ENCODE measurements around the gene GID4.

The GID4 gene

DNA sequence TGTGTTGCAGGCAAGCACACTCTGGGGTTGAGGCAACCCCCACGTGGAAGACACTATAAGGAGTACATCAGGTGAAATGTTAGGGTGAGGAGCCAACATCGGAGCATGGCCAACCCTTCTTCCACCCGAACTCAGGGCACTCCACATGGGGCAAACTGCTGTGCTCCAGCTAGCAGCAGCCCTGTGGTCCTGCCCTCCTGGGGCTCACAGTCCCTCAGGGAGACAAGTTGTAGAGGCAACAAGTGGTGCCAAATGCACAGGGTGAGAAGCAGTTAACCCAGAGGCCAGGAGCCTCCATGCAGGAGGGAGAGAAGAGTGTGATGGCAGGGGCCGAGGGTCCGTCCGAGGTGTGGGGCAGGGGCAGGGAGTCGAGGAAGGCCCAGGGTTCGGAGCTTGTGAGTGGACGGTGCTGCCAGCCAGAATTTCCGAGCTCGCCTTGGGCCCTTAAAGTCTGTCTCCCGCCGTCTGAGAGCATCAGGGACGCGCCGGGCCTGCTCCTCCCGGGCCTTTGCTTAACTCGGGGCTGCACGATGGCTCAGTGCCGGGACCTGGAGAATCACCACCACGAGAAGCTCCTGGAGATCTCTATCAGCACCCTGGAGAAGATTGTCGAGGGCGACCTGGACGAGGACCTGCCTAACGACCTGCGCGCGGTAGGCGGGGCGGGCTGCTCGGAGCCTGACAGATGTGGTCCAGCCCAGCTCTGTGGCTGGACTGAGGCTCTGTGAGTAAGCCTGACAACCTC, 32.5 kb upstream of the GID4 start:
- DNase-seq = no peak
- no peak overlapping the region for H3K4me3 Mint-ChIP-seq
- H3K27me3 Mint-ChIP-seq = no peaks in the 10 kb centered on the region
- peak overlapping the region; percentile 27 for H3K27ac Mint-ChIP-seq
- H3K36me3 Mint-ChIP-seq (ENCODE audit: low read depth) = peaks cover 43% of the 10 kb centered on the region
- H3K4me1 Mint-ChIP-seq (ENCODE audit: low read depth) = no peaks in the 10 kb centered on the region
- H3K9me3 Mint-ChIP-seq = no peaks in the 10 kb centered on the region

DNA sequence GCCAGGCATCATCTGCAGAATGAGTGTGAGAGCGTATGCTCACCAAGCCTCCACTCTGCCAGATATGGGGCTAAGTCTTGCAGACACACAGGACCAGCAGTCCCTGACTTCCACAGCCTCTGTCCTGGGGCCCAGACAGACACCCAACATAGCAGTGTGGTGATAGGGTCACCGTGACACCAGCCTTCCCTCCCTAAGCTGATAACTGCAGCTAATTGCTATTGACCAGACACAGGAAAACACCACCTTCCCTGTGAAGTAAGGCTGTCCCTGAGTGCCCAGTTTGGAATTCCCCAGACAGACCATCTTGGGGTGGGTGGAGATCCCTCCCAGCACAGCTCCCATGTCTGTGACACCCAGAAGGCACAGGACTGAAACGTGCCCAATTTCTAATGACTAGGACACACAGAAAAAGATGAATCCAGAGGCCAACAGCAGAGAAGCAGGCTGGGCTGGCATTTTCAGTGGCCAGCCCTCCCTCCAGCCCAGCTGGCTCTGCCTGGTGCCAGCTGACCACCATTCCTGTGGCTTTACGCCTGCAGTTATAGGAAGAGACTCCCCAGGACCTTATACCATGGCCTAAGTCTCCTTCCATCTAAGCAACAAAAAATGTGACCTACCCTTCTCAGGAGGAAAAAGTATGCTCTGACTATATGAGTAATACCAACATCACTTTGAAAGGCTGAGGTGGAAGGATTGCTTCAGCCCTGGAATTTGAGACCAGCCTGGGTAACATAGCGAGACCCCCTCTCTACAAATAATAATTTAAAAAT, 30.5 kb upstream of the GID4 start:
- H3K9me3 Mint-ChIP-seq = no peaks in the 10 kb centered on the region
- H3K27me3 Mint-ChIP-seq = no peaks in the 10 kb centered on the region
- H3K4me1 Mint-ChIP-seq (ENCODE audit: low read depth) = no peaks in the 10 kb centered on the region
- no peak for DNase-seq
- H3K27ac Mint-ChIP-seq = no peak overlapping the region
- H3K4me3 Mint-ChIP-seq = no peak overlapping the region
- peaks cover 61% of the 10 kb centered on the region for H3K36me3 Mint-ChIP-seq (ENCODE audit: low read depth)

- no peaks in the 10 kb centered on the region for H3K27me3 Mint-ChIP-seq
- H3K4me1 Mint-ChIP-seq (ENCODE audit: low read depth) = no peaks in the 10 kb centered on the region
Measured at GRCh38 chr17:18009609-18010420, 29.4 kb upstream of the GID4 start.

GRCh38 chr17:18011286-18011685, 27.9 kb upstream of the GID4 start:
- no peaks in the 10 kb centered on the region for H3K27me3 Mint-ChIP-seq
- peaks cover 78% of the 10 kb centered on the region for H3K36me3 Mint-ChIP-seq (ENCODE audit: low read depth)
- no peaks in the 10 kb centered on the region for H3K9me3 Mint-ChIP-seq
- no peak overlapping the region for H3K4me3 Mint-ChIP-seq
- no peak overlapping the region for H3K27ac Mint-ChIP-seq
- no peak for DNase-seq
- H3K4me1 Mint-ChIP-seq (ENCODE audit: low read depth) = no peaks in the 10 kb centered on the region

More at GRCh38 chr17:18009609-18010420, 29.4 kb upstream of the GID4 start:
- no peak for DNase-seq
- H3K27ac Mint-ChIP-seq = no peak overlapping the region
- H3K9me3 Mint-ChIP-seq = no peaks in the 10 kb centered on the region
- no peak overlapping the region for H3K4me3 Mint-ChIP-seq
- H3K36me3 Mint-ChIP-seq (ENCODE audit: low read depth) = peaks cover 69% of the 10 kb centered on the region

GRCh38 chr17:18014006-18014405, 25.2 kb upstream of the GID4 start:
- no peaks in the 10 kb centered on the region for H3K9me3 Mint-ChIP-seq
- no peak overlapping the region for H3K27ac Mint-ChIP-seq
- DNase-seq = no peak
- H3K4me1 Mint-ChIP-seq (ENCODE audit: low read depth) = no peaks in the 10 kb centered on the region
- H3K36me3 Mint-ChIP-seq (ENCODE audit: low read depth) = peaks cover 83% of the 10 kb centered on the region
- no peaks in the 10 kb centered on the region for H3K27me3 Mint-ChIP-seq
- H3K4me3 Mint-ChIP-seq = no peak overlapping the region

GRCh38 chr17:18015593-18015992, 23.6 kb upstream of the GID4 start:
- Mint-ChIP-seq H3K4me1 (ENCODE audit: low read depth) (no peaks in the 10 kb centered on the region), H3K27ac (no peak overlapping the region), H3K36me3 (ENCODE audit: low read depth) (peaks cover 82% of the 10 kb centered on the region), H3K9me3 (no peaks in the 10 kb centered on the region), H3K4me3 (no peak overlapping the region), H3K27me3 (no peaks in the 10 kb centered on the region)
- no peak for DNase-seq

- Mint-ChIP-seq H3K36me3 (ENCODE audit: low read depth) (peaks cover 83% of the 10 kb centered on the region), H3K27ac (no peak overlapping the region), H3K4me1 (ENCODE audit: low read depth) (no peaks in the 10 kb centered on the region), H3K9me3 (no peaks in the 10 kb centered on the region), H3K4me3 (no peak overlapping the region), H3K27me3 (no peaks in the 10 kb centered on the region)
- DNase-seq = no peak
Measured at GRCh38 chr17:18016426-18016825, 22.8 kb upstream of the GID4 start.

DNA sequence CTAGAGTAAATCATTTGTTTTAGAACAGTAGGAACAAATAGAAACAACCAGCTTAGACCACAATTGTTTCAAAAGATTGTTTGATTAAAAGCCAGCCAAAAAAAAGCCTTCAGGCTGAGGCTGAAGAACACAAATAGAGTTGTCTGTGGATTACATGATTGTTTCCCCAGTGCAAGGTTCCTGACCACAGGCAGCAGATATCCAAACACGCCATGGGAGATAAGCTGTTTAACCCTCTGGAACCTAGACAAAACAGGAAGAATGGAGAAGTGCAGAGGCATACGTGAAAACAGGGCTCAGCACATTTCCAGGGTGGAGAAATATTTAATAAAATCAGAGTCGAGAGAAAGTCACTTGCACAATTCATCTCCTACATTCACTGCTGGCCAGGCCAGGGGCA, 21.2 kb upstream of the GID4 start:
- H3K36me3 Mint-ChIP-seq (ENCODE audit: low read depth) = peaks cover 78% of the 10 kb centered on the region
- H3K4me3 Mint-ChIP-seq = no peak overlapping the region
- no peaks in the 10 kb centered on the region for H3K9me3 Mint-ChIP-seq
- no peaks in the 10 kb centered on the region for H3K4me1 Mint-ChIP-seq (ENCODE audit: low read depth)
- H3K27ac Mint-ChIP-seq = no peak overlapping the region
- DNase-seq = no peak
- H3K27me3 Mint-ChIP-seq = no peaks in the 10 kb centered on the region

DNA sequence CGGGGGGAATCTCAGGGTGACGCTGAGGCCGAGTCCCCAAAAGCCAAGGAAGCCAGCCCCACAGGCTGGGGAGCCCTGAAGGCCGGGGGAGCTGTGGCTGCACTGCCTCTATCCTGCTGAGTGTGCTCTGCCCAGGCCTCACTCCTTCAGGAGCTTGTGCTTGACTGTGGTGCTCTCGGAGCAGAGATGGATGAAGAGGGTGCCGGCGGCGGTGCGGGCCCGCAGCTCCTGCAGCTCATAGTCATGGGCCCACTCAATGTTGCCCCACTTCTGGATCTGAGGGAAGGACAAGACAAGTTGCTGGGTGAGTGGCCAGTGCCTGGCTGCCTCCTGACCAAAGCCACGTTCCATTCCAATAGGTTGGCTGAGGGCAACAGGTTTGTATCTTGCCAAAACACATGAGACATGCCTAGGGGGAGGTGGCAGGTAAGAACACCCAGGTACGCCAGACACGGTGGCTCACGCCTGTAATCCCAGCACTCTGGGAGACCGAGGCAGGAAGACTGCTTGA, 20.7 kb upstream of the GID4 start:
- no peak for DNase-seq
- Mint-ChIP-seq H3K36me3 (ENCODE audit: low read depth) (peaks cover 75% of the 10 kb centered on the region), H3K4me1 (ENCODE audit: low read depth) (no peaks in the 10 kb centered on the region), H3K4me3 (no peak overlapping the region), H3K9me3 (no peaks in the 10 kb centered on the region), H3K27ac (no peak overlapping the region), H3K27me3 (no peaks in the 10 kb centered on the region)

DNA sequence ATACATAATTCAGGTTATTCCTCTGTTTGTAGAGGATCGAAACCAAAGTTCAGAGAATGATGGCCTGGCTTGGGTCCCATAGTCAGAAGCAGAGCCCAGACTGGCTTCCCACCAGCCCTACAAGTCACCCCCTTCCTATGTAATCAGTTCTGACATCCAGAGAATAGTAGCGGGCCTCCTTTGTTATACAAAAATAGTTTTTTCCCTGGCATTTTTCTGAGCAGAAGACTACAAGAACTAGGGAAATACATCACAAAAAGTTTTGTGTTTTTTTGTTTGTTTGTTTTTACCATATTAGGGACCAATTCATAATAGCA, 19.4 kb upstream of the GID4 start:
- Mint-ChIP-seq H3K36me3 (ENCODE audit: low read depth) (peaks cover 78% of the 10 kb centered on the region), H3K9me3 (no peaks in the 10 kb centered on the region), H3K4me3 (no peak overlapping the region), H3K27ac (no peak overlapping the region), H3K27me3 (no peaks in the 10 kb centered on the region), H3K4me1 (ENCODE audit: low read depth) (no peaks in the 10 kb centered on the region)
- DNase-seq = no peak

DNA sequence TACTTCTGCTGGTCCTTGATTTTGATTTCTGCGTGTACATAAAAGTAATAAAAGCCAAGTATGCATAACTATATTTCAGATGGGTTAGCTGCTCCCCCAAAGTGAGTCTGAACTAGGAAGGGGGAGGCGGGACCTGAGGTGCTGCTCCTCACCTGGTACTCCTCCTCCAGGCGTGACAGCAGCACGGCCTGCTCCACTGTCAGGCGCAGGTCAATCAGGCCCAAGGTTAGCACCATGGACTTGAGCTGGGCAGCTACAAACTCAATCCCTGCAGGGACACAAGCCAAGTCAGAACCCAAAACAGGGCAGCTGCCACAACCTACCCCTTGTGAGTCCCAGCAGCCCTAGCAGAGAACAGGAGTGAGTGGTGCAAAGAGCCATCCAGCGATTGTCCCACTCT, 18.2 kb upstream of the GID4 start:
- Mint-ChIP-seq H3K4me1 (ENCODE audit: low read depth) (peaks cover 11% of the 10 kb centered on the region), H3K4me3 (no peak overlapping the region), H3K27ac (no peak overlapping the region), H3K36me3 (ENCODE audit: low read depth) (peaks cover 77% of the 10 kb centered on the region), H3K27me3 (no peaks in the 10 kb centered on the region), H3K9me3 (no peaks in the 10 kb centered on the region)
- DNase-seq = no peak

DNA sequence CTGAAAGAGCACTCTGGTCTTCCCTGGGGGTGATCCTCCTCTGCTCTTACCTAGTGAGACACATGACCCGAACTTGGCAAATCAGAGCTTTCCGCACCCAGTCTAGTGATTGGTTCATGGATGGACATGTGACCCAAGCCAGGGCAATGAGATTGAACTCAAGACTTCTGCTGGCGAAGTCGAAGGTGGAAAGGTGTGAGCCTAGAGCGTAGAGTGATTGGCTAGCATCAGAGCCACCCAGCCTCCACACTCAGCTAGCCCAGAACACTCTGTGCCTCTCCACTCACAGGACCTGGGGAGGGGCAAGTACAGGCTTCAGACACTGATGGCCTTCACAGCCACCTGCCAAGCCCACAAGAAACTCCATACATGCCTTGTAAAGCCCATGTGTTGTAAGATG, 17.8 kb upstream of the GID4 start:
- Mint-ChIP-seq H3K4me1 (ENCODE audit: low read depth) (peaks cover 15% of the 10 kb centered on the region), H3K36me3 (ENCODE audit: low read depth) (peaks cover 76% of the 10 kb centered on the region), H3K4me3 (no peak overlapping the region), H3K9me3 (no peaks in the 10 kb centered on the region), H3K27me3 (no peaks in the 10 kb centered on the region), H3K27ac (no peak overlapping the region)
- no peak for DNase-seq

DNA sequence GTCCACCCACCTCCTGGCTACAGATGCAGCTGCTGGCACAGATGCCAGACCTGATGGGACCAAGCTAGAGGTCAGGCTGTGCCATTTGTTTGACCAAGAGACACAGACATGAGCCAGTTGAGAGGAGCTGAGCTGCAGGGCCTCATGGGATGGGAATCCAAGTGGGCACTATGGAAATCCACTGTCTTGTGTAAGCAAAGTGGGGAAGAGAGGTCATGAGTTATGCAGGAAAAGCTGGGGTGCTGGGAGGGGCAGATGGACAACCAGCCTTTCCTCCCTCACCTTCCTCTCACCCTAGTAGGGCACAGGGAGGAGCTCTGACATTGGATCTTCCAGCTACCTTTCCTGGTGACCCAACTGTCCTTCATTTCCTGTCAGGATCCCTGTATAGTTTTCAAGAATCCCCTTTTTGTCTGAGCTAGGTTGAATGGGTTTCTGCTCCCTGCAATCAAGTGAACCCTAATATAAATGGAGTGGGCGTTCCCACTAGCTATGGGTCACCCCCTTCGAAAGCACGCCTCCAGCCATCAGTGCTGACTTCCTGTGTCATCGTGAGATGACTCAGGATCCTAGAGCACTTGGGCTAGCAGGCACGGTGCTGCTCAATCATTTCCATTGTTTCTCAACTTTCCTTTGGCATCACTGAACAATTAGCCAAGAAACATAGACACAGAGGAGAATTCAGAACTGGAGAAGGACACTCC, 13.8 kb upstream of the GID4 start:
- Mint-ChIP-seq H3K9me3 (no peaks in the 10 kb centered on the region), H3K27me3 (no peaks in the 10 kb centered on the region), H3K36me3 (ENCODE audit: low read depth) (peaks cover 60% of the 10 kb centered on the region), H3K27ac (peak overlapping the region; percentile 69), H3K4me3 (no peak overlapping the region), H3K4me1 (ENCODE audit: low read depth) (peaks cover 23% of the 10 kb centered on the region)
- no peak for DNase-seq
